Measurements from ENCODE around the gene TBC1D22A. TPM values are rescaled to one million over a fixed set of nuclear protein-coding genes. Genes with fewer than 3 reads are reported as not detected.

TBC1D22A gene
- total and polyA plus RNA-seq, 11 donors, result 9.4 to 30.7 (median 18.6) TPM

GRCh38 chr22:46849951-46850350, 87.5 kb downstream of the TBC1D22A start:
- no peak for TF ChIP-seq POLR2A (IDR thresholded peaks at IDR 0.05)
- no peak for TF ChIP-seq CTCF (IDR thresholded peaks at IDR 0.05)
- Histone ChIP-seq H3K9me3 (no peaks in the 10 kb centered on the region), H3K36me3 (peaks cover 0 to 34% (median 0%) of the 10 kb centered on the region in 9 donors), H3K27ac (no peak overlapping the region), H3K27me3 (no peaks in the 10 kb centered on the region), H3K4me3 (no peak overlapping the region), H3K4me1 (peaks cover 0 to 20% (median 0%) of the 10 kb centered on the region in 12 donors)
- 85 to 92% (median 89%) methylated on average over 6 of the region's 6 CpGs for WGBS, 4 donors
- DNase-seq (no peak), ATAC-seq (no peak)
- intact Hi-C loops (cut with DNase I), result loop anchor here in 4 of 10 donors (5.0 to 10.0 kb wide), 3 partner anchors 95 to 1645 kb away; no protein-coding TSS in a partner anchor

GRCh38 chr22:46851311-46851710, 88.9 kb downstream of the TBC1D22A start:
- no peak for TF ChIP-seq POLR2A (IDR thresholded peaks at IDR 0.05)
- TF ChIP-seq CTCF (IDR thresholded peaks at IDR 0.05), result no peak
- Histone ChIP-seq H3K4me3 (no peak overlapping the region), H3K27ac (no peak overlapping the region), H3K36me3 (peaks cover 0 to 34% (median 0%) of the 10 kb centered on the region in 9 donors), H3K27me3 (no peaks in the 10 kb centered on the region), H3K9me3 (no peaks in the 10 kb centered on the region), H3K4me1 (peaks cover 0 to 20% (median 0%) of the 10 kb centered on the region in 12 donors)
- no peak for DNase-seq
- 97 to 100% (median 99%) methylated on average over 5 to 9 of the region's 9 CpGs for WGBS, 4 donors
- intact Hi-C loops (cut with DNase I), result no loop called here
- ATAC-seq, result no peak

- intact Hi-C loops (cut with DNase I), result no loop called here
- ATAC-seq, result no peak
- Histone ChIP-seq H3K9me3 (no peaks in the 10 kb centered on the region), H3K4me1 (peaks cover 0 to 20% (median 0%) of the 10 kb centered on the region in 12 donors), H3K36me3 (peaks cover 0 to 34% (median 0%) of the 10 kb centered on the region in 9 donors), H3K27ac (no peak overlapping the region), H3K27me3 (no peaks in the 10 kb centered on the region), H3K4me3 (no peak overlapping the region)
- no peak for DNase-seq
- 85 to 97% (median 96%) methylated on average over 6 to 9 of the region's 9 CpGs for WGBS, 4 donors
- TF ChIP-seq CTCF (IDR thresholded peaks at IDR 0.05) (no peak), POLR2A (IDR thresholded peaks at IDR 0.05) (no peak)
Measured at GRCh38 chr22:46851941-46852340, 89.5 kb downstream of the TBC1D22A start.

- 97 to 99% (median 98%) methylated on average over 14 of the region's 14 CpGs for WGBS, 4 donors
Measured at GRCh38 chr22:46852771-46853170, 90.3 kb downstream of the TBC1D22A start.

More at GRCh38 chr22:46852771-46853170, 90.3 kb downstream of the TBC1D22A start:
- Histone ChIP-seq H3K9me3 (no peaks in the 10 kb centered on the region), H3K27me3 (no peaks in the 10 kb centered on the region), H3K4me1 (peaks cover 0 to 20% (median 0%) of the 10 kb centered on the region in 12 donors), H3K27ac (no peak overlapping the region), H3K4me3 (no peak overlapping the region), H3K36me3 (peaks cover 0 to 31% (median 0%) of the 10 kb centered on the region in 9 donors)
- no peak for DNase-seq
- intact Hi-C loops (cut with DNase I), result no loop called here
- ATAC-seq, result no peak
- TF ChIP-seq CTCF (IDR thresholded peaks at IDR 0.05), result no peak
- TF ChIP-seq POLR2A (IDR thresholded peaks at IDR 0.05), result no peak

Measured in heart left ventricle (tissue), 16 donors.